ENCODE measurements around the gene UTS2B.

Gene UTS2B

DNA sequence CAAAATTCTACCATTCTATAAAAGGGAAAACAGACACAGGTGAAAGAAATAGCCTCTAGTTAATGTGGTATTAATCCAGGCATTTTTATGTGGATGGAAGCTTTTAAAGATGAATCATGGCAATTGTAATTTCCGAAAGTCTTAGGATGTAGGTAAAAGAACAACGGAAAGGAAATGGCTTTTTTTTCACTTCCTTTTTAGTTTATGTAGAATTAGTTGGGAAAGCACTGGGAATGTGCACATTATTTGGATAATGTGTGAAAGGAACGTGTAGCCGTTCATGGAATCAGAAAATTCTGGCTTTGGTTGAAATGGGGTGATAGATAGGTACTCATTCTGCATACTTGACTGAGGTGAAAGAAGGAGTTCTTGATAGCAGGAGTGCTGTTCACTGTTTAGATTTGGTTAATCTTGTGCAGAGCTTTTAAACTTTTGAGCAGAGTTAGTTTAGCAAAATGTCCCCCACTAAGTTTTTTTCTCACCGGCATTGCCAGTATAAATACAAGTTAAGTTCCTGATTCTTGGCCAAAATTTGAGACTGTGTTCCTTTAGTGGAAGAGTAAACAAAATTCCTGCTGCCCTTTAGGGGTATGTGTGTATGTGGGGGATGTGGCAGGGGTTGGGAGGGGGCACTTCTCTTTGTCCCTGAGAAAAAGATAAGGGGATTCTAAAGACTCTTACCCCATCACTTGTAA is 20.2 kb upstream of the UTS2B start:
- no peak for DNase-seq

- DNase-seq = no peak
These were observed 17.8 kb upstream of the UTS2B start for GRCh38 chr3:191348098-191348497.

DNA sequence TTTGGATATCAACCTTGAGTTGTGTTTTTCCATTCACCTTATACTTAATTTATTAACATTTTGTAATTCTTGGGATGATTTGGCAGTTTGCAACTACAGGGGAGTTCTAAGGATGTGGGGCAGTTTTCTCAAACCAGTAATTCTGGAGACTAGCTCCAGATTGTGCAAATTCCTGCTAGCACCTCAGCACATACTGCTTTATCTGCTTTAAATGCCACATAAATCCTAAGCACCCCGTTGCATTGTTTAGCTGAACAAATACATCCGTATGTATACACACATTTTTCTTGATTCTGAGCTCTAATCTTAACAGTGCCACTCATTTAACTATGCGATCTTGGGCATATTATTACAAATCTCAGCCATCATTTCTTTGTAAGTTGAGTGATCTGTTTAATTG is 16.9 kb upstream of the UTS2B start:
- no peak for DNase-seq

- no peak for DNase-seq
These were observed 15.0 kb upstream of the UTS2B start for GRCh38 chr3:191345334-191345733.

DNA sequence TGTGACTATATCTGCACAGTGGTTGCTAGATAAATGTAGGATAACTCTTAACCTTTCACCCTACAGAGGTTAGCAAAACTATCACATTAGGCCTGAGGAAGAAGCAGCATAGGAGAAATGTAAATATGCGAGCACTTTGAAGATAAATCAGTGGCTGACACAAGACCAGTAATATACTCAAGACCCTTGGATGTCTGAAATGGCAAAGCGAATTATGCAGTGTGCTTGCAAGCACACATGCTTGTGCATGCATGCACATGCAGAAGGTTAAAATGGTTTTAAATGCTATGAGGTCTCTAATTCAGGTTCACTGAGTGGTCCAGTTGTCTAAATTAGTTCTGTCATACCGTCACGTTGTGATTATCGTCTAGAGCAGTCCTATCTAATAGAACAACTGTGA is 13.6 kb upstream of the UTS2B start:
- no peak for DNase-seq

DNA sequence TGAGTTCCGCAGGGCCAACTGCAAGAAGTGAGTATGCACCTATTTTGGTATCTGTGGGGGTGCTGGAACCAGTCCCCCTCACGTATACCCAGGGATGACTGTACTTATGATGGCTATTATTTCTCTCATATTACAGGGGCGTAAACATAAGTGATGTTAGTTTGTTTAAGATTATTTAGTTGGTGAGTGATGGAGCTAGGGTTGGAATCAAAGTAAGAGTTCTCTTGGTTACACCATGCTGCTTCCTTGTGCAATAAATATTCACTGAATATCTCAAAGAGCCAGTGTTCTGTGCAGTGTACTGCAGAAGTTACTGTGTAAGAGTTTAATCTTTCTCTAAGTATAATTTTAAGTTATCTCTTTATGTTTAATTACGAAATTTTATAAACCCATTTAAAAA is 12.8 kb upstream of the UTS2B start:
- no peak for DNase-seq

DNA sequence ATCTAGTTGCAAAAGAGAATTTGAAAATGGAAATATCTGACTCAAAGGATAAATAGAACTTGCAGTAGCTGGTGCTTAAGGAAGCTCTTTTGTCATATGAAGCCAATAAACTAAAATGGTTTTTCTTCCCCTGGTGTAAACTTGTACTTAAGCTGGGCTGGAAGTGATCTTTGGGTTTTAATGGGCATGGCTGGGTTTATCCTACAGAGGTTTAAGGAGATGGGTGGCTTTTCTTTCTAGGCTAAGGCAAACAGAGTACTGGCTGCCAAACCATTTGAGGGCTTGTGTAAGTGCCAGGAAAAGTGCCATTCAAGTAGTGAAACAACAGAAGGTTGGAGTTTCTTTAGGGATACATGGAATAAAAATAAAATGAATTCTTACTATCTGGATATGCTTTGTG is 12.1 kb upstream of the UTS2B start:
- DNase-seq = no peak

DNA sequence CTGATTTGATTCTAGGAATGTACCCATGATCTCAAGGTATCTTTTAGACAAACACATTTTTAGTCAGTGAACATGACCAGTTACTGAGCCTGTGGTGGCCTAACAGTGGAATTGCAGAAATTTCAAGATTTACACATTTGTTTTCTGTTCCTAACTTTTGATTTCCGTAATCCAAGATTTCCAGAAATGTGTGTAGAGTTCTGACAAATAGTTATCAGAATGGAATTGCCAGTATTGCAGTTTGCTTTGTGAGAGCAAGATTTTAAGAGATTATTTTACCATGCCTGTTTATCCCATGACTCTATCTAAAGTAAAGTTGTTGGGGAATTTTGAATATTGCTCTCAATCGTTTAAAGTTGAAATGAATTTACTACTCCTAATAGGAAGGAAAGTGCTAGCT is 11.7 kb upstream of the UTS2B start:
- DNase-seq = no peak

DNA sequence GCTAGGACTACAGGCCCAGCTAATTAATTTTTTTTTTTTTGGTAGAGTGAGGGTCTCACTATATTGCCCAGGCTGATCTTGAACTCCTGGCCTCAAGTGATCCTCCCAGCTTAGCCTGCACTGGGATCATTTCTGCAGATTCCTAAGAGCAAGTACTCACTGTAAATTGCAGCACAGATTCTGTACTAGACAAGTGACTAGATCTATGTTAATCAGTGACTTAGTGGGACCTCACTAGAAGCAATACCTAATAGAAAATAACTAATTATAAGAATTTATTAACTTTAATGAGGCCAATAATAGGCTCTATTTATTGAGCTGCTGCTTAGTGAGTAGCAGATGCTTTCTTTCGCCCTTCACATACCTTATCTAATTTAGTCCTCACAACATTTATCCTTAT is 10.6 kb upstream of the UTS2B start:
- no peak for DNase-seq

DNA sequence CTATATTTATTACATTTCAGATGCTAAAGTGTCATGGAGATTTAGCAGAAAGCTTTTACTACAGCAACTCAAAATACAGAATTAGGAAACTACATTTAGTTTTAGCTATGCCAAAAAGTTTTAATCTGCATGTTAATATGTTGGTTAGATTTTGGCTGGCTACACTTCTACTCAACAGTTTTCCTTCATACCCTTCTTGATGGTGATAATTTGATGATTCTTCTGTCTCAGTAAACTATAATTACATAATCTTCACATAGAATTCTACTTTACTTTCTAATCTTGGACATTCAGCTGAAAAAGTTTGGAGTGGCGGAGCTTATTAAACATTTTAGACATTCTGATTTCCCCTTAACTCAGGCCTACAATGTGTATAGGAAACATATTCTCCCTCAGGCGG is 10.0 kb upstream of the UTS2B start:
- DNase-seq = no peak

DNA sequence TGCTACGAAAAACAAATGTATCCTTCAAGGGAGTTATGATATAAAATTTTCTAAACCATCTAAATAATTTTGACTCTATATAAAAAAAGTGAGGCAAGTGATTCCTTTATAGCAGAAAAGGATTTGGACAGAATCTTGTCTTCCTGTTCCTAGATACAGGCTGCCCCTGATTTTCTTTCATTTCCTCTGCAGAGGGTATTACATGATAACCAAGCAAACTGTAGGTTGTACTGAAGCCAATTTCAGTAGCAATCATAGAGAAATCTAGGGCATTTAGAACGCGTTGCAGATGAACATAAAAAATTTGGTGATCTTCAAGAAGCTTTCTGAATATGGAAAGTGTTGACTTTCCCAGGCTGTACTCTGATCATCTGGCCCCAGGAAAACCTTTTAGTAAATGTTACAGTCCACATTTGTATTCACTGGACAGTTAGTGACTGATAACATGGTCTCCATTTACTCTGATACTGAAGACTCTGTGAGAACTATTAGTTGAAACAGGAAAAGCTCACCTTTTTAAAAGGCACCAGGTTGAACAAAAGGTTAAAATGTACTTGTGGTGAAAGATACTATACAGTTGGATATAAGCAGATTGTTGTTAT is 9.1 kb upstream of the UTS2B start:
- DNase-seq = no peak

DNA sequence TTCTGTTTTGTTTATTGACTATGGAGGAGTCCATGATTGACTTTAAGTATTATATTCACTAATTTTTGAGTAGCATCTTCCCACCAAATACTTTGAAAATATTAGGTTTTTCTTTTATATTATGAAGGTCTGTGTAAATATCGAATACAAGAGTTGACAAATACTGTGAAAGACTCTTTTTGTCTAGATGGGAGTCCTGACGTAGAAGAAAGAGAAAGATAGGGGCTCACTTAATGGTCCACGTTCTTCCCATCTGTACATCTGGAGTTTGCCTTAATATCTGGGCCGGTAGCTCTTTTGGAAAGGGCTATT is 7.8 kb upstream of the UTS2B start:
- DNase-seq = no peak

GRCh38 chr3:191336833-191337232 is 6.5 kb upstream of the UTS2B start:
- no peak for DNase-seq

GRCh38 chr3:191334346-191334893 is 4.1 kb upstream of the UTS2B start:
- no peak for DNase-seq

- no peak for DNase-seq
These were observed 3.1 kb upstream of the UTS2B start for GRCh38 chr3:191333298-191333880.

DNA sequence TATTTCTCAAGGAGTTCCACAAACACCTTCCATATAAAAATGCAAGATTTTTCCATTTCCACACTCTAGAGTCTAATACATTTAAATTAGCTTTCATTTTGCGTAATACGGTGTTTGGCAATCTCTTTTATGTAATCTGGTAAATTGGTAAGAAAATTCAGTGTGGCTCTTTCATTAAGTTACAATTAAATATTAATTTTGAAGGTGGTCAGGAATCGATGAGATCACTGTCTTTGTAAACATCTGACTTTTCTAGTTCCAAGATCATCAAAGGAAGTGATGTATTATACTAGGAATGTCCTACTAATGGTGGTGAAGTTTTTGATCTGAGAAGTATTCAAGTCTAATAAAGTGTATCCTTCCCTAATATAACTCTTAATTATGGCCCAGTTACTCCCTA is 1.1 kb upstream of the UTS2B start:
- DNase-seq = no peak

- DNase-seq = no peak
These were observed 263 bp upstream of the UTS2B start for GRCh38 chr3:191330530-191331048.

DNA sequence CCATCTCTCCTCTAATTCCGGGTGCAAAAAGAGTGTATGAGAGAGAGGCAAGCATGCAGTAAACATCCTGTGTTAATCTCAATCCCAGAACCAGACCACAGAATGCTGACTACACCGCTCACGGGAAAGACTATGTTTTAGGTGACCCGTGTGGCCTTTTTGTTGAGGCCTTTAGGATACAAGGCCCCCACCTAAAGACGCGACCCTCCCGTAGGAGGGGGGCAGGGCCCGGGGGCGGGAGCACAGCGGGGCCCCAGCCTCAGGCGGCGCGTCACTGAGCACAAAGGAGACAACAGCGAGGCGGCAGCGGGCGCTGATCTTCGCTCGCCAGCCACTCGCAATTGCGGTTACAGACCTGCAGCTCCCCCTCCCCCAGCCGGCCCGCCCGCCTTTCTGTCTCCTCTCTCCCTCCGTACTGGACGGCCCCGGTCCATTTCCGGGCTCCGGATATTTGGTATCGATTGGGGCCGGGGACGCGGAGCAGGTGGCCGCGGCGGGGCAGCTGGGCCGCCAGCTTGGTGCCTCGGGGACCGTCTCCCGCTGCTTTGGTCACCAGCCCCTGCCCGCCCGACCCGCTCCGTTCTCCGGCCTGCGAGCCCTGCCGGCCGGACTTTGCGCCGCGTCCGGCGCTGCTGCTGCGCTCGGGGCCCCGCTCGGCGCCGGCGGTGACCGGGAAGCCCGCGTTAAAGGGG is 1.2 kb downstream of the UTS2B start, which contains the start of gene CCDC50:
Gene CCDC50, plus strand, starts transcription at position 433 of the 692 bp plus-strand sequence. CDS start 281 bp downstream, outside the sequence.
- DNase-seq = peak; percentile 73

GRCh38 chr3:191328383-191328961 is 1.9 kb downstream of the UTS2B start:
- DNase-seq = no peak

GRCh38 chr3:191327526-191327925 is 2.8 kb downstream of the UTS2B start:
- DNase-seq = no peak

DNA sequence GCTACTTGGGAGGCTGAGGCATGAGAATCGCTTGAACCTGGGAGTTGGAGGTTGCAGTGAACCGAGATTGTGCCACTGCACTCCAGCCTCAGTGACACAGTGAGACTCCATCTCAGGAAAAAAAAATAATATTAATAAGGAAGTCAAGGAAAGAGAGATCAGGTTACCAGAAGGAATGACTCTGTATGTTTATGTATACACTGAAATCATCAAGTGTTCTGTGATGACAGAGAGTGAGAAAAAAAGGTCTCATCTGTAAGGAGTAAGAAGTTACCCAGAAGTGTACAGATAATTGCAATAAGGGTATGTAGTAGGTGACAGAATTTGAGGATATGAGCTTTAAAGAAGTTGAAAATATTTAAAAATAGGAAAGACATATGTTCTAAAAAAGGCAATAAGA is 5.4 kb downstream of the UTS2B start:
- DNase-seq = no peak

GRCh38 chr3:191321019-191321767 is 9.1 kb downstream of the UTS2B start:
- no peak for DNase-seq
